ENCODE data around the gene SPSB1.

GRCh38 chr1:9265968-9266367 lies 26.7 kb upstream of the SPSB1 start:
- TF ChIP-seq POLR2A (IDR thresholded peaks at IDR 0.05) (no peak), CTCF (IDR thresholded peaks at IDR 0.05) (no peak), EP300 (IDR thresholded peaks at IDR 0.05) (no peak), POLR2AphosphoS5 (IDR thresholded peaks at IDR 0.05) (no peak)
